Measurements from ENCODE around the gene DRG2.

Gene DRG2

GRCh38 chr17:18145811-18146210 lies 58.1 kb downstream of the DRG2 start:
- no peak for DNase-seq

- DNase-seq, result no peak
Observed at GRCh38 chr17:18146259-18146658, 58.5 kb downstream of the DRG2 start.

- DNase-seq, result no peak
Observed at GRCh38 chr17:18146980-18147379, 59.2 kb downstream of the DRG2 start.

GRCh38 chr17:18148586-18148985 lies 60.8 kb downstream of the DRG2 start:
- DNase-seq, result no peak

GRCh38 chr17:18151290-18151689 lies 63.5 kb downstream of the DRG2 start:
- no peak for DNase-seq

GRCh38 chr17:18155179-18155578 lies 67.4 kb downstream of the DRG2 start:
- DNase-seq, result no peak

- no peak for DNase-seq
Observed at GRCh38 chr17:18156171-18156975, 68.6 kb downstream of the DRG2 start.

GRCh38 chr17:18156976-18157280 lies 69.2 kb downstream of the DRG2 start:
- DNase-seq, result no peak

Measured in central memory CD4-positive, alpha-beta T cell (primary cell).